Activated B cell treated with CpG ODN at 0.5 μM for 24 hours (primary cell): ENCODE measurements around the gene SRSF7. TPM values are rescaled to one million over a fixed set of nuclear protein-coding genes. Genes with fewer than 3 reads are reported as not detected.

Source experiments
- ATAC-seq: fragments of 200-7000 bp; cut with Tn5 transposase; one replicate; pipeline ENCODE4 v1.10.0; 2021; ENCODE audit warnings: low read depth, mild to moderate bottlenecking, moderate library complexity
- CTCF ChIA-PET: fragments of 350-600 bp; sonication (Branson Sonifier 250); formaldehyde crosslinking; loops from one replicate; lab custom pipeline; 2021; ENCODE audit warnings: antibody characterized with exemption; lab: Charles Lee
- POLR2A ChIA-PET: fragments of 350-600 bp; sonication (Branson Sonifier 250); formaldehyde crosslinking; loops from one replicate; lab custom pipeline; 2021; ENCODE audit warnings: antibody characterized with exemption; lab: Charles Lee
- DNase-seq: peaks from one replicate; pipeline ENCODE4 v3.0.0; 2022
- H3K27ac Mint-ChIP-seq: one replicate; pipeline ENCODE4 v1.8.0; 2020; ENCODE audit warnings: mixed read lengths
- H3K27me3 Mint-ChIP-seq: one replicate; pipeline ENCODE4 v1.8.0; 2021; ENCODE audit warnings: mixed read lengths
- H3K36me3 Mint-ChIP-seq: one replicate; pipeline ENCODE4 v1.8.0; 2021; ENCODE audit warnings: low read depth, mixed read lengths
- H3K4me1 Mint-ChIP-seq: one replicate; pipeline ENCODE4 v1.8.0; 2021; ENCODE audit warnings: mixed read lengths
- H3K4me3 Mint-ChIP-seq: one replicate; pipeline ENCODE4 v1.8.0; 2020; ENCODE audit warnings: mild to moderate bottlenecking, mixed read lengths
- H3K9me3 Mint-ChIP-seq: one replicate; pipeline ENCODE4 v1.8.0; 2020; ENCODE audit warnings: mixed read lengths
- intact Hi-C: fragments of 100-400 bp; cut with micrococcal nuclease; formaldehyde crosslinking; loops from one replicate; pipeline ENCODE4 v1.15.1; 2024
- total RNA-seq: library from RNA; stranded (reverse); gene quantifications from 2 replicates; pipeline ENCODE4 v1.2.3, GENCODE V29; 2022
- TF ChIP-seq, protein P1 (sequence below): fragments of 200-600 bp; IDR thresholded peaks from one replicate; pipeline ENCODE4 v1.8.0; 2022; ENCODE audit warnings: antibody characterized with exemption, mild to moderate bottlenecking

Gene SRSF7
- total RNA-seq, 1 donor from 2014 or later: 247 TPM

DNA sequence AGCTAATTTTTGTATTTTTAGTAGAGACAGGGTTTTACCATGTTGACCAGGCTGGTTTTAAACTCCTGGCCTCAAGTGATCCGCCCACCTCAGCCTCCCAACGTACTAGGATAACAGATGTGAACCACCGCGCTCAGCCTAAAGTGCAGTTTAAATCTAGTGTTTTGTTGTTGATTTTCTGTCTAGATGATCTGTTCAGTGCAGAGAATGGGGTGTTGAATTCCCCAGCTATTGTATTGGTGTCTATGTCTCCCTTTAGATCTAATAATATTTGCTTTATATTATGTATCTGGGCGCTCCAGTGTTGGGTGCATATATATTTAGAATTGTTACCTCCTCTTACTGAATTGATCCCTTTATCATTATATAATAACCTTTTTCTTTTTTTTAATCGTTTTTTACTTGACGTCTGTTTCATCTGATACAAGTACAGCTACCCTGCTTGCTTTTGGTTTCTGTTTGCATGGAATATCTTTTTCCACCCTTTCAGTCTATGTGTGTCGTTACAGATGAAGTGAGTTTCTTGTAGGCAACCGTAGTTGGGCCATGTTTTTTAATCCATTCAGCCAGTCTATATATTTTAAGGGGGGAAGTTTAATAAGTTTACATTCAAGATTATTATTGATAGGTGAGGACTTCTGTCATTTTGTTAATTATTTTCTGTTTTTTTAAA lies 50.9 kb downstream of the SRSF7 start:
- intact Hi-C loops: no loop called here
- ChIA-PET CTCF (no interaction called here), POLR2A (no interaction called here)
- TF ChIP-seq, protein P1, sequence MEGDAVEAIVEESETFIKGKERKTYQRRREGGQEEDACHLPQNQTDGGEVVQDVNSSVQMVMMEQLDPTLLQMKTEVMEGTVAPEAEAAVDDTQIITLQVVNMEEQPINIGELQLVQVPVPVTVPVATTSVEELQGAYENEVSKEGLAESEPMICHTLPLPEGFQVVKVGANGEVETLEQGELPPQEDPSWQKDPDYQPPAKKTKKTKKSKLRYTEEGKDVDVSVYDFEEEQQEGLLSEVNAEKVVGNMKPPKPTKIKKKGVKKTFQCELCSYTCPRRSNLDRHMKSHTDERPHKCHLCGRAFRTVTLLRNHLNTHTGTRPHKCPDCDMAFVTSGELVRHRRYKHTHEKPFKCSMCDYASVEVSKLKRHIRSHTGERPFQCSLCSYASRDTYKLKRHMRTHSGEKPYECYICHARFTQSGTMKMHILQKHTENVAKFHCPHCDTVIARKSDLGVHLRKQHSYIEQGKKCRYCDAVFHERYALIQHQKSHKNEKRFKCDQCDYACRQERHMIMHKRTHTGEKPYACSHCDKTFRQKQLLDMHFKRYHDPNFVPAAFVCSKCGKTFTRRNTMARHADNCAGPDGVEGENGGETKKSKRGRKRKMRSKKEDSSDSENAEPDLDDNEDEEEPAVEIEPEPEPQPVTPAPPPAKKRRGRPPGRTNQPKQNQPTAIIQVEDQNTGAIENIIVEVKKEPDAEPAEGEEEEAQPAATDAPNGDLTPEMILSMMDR: no peak
- DNase-seq: no peak
- no peaks in the 10 kb centered on the region for H3K27me3 Mint-ChIP-seq
- H3K4me3 Mint-ChIP-seq: no peak overlapping the region
- no peak overlapping the region for H3K27ac Mint-ChIP-seq
- ATAC-seq: no peak
- H3K9me3 Mint-ChIP-seq: no peaks in the 10 kb centered on the region
- peaks cover 13% of the 10 kb centered on the region for H3K36me3 Mint-ChIP-seq
- H3K4me1 Mint-ChIP-seq: no peaks in the 10 kb centered on the region

DNA sequence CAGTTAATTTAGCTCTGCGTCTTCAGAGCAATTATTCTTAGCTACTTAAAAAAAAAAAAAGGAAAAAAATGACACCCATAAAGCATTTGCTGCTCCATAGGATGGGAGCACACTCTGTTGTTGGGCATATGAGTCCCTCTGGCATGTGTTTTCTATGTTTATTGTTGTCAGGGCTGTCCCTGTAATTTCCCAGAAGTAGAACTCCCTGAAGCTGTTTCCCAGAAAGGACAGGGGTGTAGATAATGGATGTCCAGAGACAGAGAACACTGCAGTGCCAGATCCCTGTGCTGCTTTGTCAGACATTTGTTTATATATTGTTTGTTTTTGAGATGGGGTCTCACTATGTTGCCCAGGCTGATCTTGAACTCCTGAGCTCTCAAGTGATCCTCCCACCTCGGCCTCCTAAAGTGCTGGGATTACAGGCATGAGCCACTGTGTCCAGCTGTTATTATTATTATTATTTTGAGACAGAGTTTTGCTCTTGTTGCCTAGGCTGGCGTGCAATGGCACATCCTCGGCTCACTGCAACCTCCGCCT lies 52.6 kb downstream of the SRSF7 start:
- CTCF ChIA-PET: no interaction called here
- Mint-ChIP-seq H3K4me3 (no peak overlapping the region), H3K4me1 (peaks cover 4% of the 10 kb centered on the region), H3K27me3 (no peaks in the 10 kb centered on the region), H3K36me3 (peaks cover 16% of the 10 kb centered on the region), H3K27ac (no peak overlapping the region), H3K9me3 (no peaks in the 10 kb centered on the region)
- ATAC-seq (no peak), DNase-seq (no peak)
- TF ChIP-seq, protein P1: no peak
- intact Hi-C loops: no loop called here
- POLR2A ChIA-PET: interaction anchor here (0.6 kb wide), 2 partner anchors 10 to 25 kb away, joined by 6 to 8 read pairs; no protein-coding TSS in a partner anchor

DNA sequence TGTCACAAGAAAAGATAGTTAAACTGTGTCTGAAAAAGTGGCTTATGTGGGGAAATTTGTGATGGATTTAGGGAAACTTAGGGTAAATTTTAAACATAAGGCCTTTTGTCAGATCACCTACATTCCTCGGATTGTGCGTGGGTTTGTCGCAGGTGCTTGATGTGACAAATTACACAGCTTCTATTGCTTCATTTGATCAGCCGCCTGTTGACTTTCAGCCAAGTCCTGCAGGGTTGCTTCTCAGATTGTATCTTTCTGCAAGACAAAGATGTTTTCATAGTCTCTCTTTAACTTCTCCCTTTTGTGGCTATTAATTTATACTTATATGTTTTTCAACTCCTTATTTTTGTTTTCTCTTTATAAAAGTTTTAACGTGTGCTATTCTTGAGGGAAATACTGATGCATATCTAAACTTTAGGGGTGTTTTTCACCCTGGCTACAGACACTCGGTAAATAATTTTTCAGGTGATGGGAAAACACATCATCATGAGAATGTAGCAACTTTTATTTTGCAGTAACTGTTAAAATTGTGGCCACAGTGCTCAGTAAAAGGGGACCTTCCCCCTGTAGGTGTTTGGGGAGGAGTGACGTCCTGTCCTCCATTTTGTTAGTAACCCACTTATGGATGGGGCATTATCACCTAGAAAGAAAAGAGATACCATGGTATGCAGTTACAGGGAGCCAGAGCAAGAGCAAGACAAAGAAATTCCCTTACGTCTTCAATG lies 53.9 kb downstream of the SRSF7 start:
- TF ChIP-seq, protein P1: no peak
- H3K36me3 Mint-ChIP-seq: peaks cover 16% of the 10 kb centered on the region
- ChIA-PET POLR2A (no interaction called here), CTCF (no interaction called here)
- no peak overlapping the region for H3K4me3 Mint-ChIP-seq
- no peaks in the 10 kb centered on the region for H3K9me3 Mint-ChIP-seq
- DNase-seq (no peak), ATAC-seq (no peak)
- no peak overlapping the region for H3K27ac Mint-ChIP-seq
- no peaks in the 10 kb centered on the region for H3K27me3 Mint-ChIP-seq
- intact Hi-C loops: no loop called here
- peaks cover 4% of the 10 kb centered on the region for H3K4me1 Mint-ChIP-seq

Other genes with a start within 250 kb of the SRSF7 start
- 8.6 and 8.8 TPM in 2 replicates for gene HNRNPLL, start 148.4 kb downstream of the SRSF7 start, total RNA-seq
- gene GALM, start 85.2 kb downstream of the SRSF7 start, total RNA-seq: 3.5 and 5.4 TPM in 2 replicates
- gene GEMIN6, start 26.8 kb upstream of the SRSF7 start, total RNA-seq: 16.6 and 17.2 TPM in 2 replicates
- 20.4 and 21.5 TPM in 2 replicates for gene DHX57, start 124.6 kb upstream of the SRSF7 start, total RNA-seq
- gene MORN2, start 124.6 kb upstream of the SRSF7 start, total RNA-seq: 4.1 and 4.8 TPM in 2 replicates
- gene ARHGEF33, start 138.5 kb upstream of the SRSF7 start, total RNA-seq: 0.27 and 0.69 TPM in 2 replicates